ENCODE measurements around the gene DOCK1.
"Not testable (repeated sequence)": the region's sequence is repeated elsewhere in the genome, so short reads cannot be mapped to it uniquely, and the experiment has no call there.

Gene DOCK1

GRCh38 chr10:126892226-126893175 lies 12.7 kb upstream of the DOCK1 start:
- TF ChIP-seq, protein P1, sequence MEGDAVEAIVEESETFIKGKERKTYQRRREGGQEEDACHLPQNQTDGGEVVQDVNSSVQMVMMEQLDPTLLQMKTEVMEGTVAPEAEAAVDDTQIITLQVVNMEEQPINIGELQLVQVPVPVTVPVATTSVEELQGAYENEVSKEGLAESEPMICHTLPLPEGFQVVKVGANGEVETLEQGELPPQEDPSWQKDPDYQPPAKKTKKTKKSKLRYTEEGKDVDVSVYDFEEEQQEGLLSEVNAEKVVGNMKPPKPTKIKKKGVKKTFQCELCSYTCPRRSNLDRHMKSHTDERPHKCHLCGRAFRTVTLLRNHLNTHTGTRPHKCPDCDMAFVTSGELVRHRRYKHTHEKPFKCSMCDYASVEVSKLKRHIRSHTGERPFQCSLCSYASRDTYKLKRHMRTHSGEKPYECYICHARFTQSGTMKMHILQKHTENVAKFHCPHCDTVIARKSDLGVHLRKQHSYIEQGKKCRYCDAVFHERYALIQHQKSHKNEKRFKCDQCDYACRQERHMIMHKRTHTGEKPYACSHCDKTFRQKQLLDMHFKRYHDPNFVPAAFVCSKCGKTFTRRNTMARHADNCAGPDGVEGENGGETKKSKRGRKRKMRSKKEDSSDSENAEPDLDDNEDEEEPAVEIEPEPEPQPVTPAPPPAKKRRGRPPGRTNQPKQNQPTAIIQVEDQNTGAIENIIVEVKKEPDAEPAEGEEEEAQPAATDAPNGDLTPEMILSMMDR (IDR thresholded peaks at IDR 0.05; ENCODE audit: low read length, missing control alignments): no peak
- no peak overlapping the region for H3K4me3 ChIP-seq (replicated peaks; ENCODE audit: low read depth, low read length)
- DNase-seq (ENCODE audit: low read depth): no peak

DNA sequence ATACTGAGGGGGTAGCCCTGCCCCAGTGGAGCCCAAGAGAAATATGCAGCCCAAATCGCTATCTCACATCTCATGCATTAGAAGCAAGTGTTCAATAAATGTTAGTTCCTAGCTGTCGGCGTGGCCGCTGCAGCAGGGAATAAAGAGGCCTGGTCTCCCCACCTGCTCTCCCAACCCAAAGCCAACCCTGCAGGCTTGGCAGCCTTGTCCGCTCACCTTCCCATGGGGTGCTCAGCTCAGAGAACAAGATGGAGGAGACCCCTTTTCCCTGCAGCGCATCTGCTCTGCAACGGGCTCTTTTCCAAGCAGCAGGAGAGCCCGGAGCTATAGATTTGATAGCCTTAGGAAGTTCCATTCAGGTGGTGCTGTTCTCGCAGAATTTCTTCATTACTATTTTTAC lies 12.0 kb upstream of the DOCK1 start:
- TF ChIP-seq, protein P1 (IDR thresholded peaks at IDR 0.05; ENCODE audit: low read length, missing control alignments): no peak
- no peak overlapping the region for H3K4me3 ChIP-seq (replicated peaks; ENCODE audit: low read depth, low read length)
- no peak for DNase-seq (ENCODE audit: low read depth)

- no peak for DNase-seq (ENCODE audit: low read depth)
- no peak overlapping the region for H3K4me3 ChIP-seq (replicated peaks; ENCODE audit: low read depth, low read length)
- TF ChIP-seq, protein P1 (IDR thresholded peaks at IDR 0.05; ENCODE audit: low read length, missing control alignments): no peak
Measured at GRCh38 chr10:126893841-126894240, 11.4 kb upstream of the DOCK1 start.

- TF ChIP-seq, protein P1 (IDR thresholded peaks at IDR 0.05; ENCODE audit: low read length, missing control alignments): no peak
- DNase-seq (ENCODE audit: low read depth): no peak
- no peak overlapping the region for H3K4me3 ChIP-seq (replicated peaks; ENCODE audit: low read depth, low read length)
Measured at GRCh38 chr10:126895214-126895781, 9.9 kb upstream of the DOCK1 start.

DNA sequence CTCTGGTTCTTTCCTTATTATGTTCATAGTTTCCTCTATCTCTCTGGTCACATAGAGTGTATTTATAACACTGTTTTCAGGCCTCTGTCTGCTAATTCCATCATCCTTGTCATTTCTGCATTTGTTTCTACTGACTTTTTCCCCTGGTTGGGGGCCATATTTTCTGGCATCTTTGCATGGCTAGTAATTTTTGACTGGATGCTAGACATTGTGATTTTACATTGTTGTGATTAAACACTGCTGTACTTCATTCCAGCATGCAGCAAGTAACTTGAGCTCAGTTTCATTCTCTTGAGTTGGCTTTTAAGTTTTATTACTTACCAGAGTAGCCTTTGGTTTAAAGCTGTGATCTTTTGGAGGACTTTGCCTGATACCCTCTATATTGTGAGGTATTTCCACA lies 6.8 kb upstream of the DOCK1 start:
- no peak overlapping the region for H3K4me3 ChIP-seq (replicated peaks; ENCODE audit: low read depth, low read length)
- no peak for DNase-seq (ENCODE audit: low read depth)
- TF ChIP-seq, protein P1 (IDR thresholded peaks at IDR 0.05; ENCODE audit: low read length, missing control alignments): no peak

- not testable (repeated sequence) for DNase-seq (ENCODE audit: low read depth); H3K4me3 ChIP-seq (replicated peaks; ENCODE audit: low read depth, low read length)
Measured at GRCh38 chr10:126899529-126899928, 5.7 kb upstream of the DOCK1 start.

DNA sequence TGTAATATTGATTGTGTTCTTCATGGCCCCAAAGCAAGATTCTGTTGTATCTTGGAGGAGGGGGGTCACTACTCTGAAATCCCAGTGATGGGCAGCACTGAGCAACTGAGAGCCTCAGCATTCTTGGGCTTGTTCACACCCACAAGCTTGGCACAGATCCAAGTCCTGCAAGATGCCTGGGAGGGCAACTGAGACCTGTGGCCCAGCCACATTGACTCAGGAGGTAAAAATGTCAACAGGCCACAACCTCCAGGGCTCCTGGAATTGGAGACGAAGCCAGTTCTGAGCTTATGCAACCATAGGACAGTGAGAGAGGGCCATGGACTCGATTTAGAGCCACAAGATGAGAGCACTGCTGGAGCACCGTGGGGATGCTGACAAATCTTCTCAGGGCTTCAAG lies 3.1 kb upstream of the DOCK1 start:
- TF ChIP-seq, protein P1 (IDR thresholded peaks at IDR 0.05; ENCODE audit: low read length, missing control alignments): peak; percentile 35
- DNase-seq (ENCODE audit: low read depth): peak; percentile 63
- H3K4me3 ChIP-seq (replicated peaks; ENCODE audit: low read depth, low read length): no peak overlapping the region

Measured in fibroblast of pulmonary artery (primary cell).